A549 (cell line): ENCODE data around the gene HTR2B. TPM values are rescaled to one million over a fixed set of nuclear protein-coding genes. Genes with fewer than 3 reads are reported as not detected.

Source experiments
- ATAC-seq, 2 experiments: fragments of 200-7000 bp in 1 of 2; fragments of >200 bp in 1 of 2; cut with Nextera tagmentation in 1 of 2; cut with Tn5 transposase in 1 of 2; 3 replicates each; pipeline versions ENCODE4 v1.8.0 to v1.9.1; 2018 to 2020; ENCODE audit warnings: mild to moderate bottlenecking in 1 of 2, moderate library complexity in 1 of 2
- CTCF ChIA-PET: fragments of 300-600 bp; sonication (Branson Sonifier 250); formaldehyde crosslinking; extraction: SDS; loops from one replicate; lab custom pipeline; 2021; ENCODE audit warnings: antibody characterized with exemption, inconsistent platforms; lab: Yijun Ruan, JAX
- POLR2A ChIA-PET: fragments of 350-600 bp; formaldehyde crosslinking; extraction: SDS; loops from one replicate; lab custom pipeline; 2021; ENCODE audit warnings: antibody characterized with exemption, inconsistent platforms; lab: Yijun Ruan, JAX
- DNase-seq, 2 experiments: peaks; one replicate each; pipeline versions ENCODE4 v3.0.0 to v3.0.0-alpha.2; 2011 to 2016; ENCODE audit warnings: low read depth in 1 of 2, low spot score in 1 of 2
- FAIRE-seq: peaks from 2 replicates; lab custom pipeline; 2011; peaks lifted over from hg19 to GRCh38; lab: Jason Lieb, UNC
- H3K27ac ChIP-seq, 2 experiments: fragments of >200 bp; sonication (Bioruptor Twin); formaldehyde crosslinking; 3 replicates each; pipeline ENCODE4 v1.5.1; 2016 to 2017
- H3K4me1 ChIP-seq: fragments of >200 bp; sonication (Bioruptor Twin); formaldehyde crosslinking; 3 replicates; pipeline ENCODE4 v1.6.1; 2016
- H3K4me2 ChIP-seq: fragments of >200 bp; sonication (Bioruptor Twin); formaldehyde crosslinking; 3 replicates; pipeline ENCODE4 v1.6.1; 2016
- H3K4me3 ChIP-seq: fragments of >200 bp; sonication (Bioruptor Twin); formaldehyde crosslinking; 3 replicates; pipeline ENCODE4 v1.5.1; 2016
- H3K9me3 ChIP-seq: fragments of >200 bp; sonication (Bioruptor Twin); formaldehyde crosslinking; 3 replicates; pipeline ENCODE4 v1.6.1; 2016
- BHLHE40 ChIP-seq: IDR thresholded peaks from 2 replicates; pipeline ENCODE4 v1.6.1; 2012; ENCODE audit warnings: low read depth, low read length, inconsistent platforms
- CBX8 ChIP-seq: fragments of 200-600 bp; sonication (generic); IDR thresholded peaks from 2 replicates; pipeline ENCODE4 v1.6.1; 2016
- CEBPB ChIP-seq, 2 experiments: fragments of >200 bp in 1 of 2; sonication (Bioruptor Twin) in 1 of 2; formaldehyde crosslinking in 1 of 2; IDR thresholded peaks; 2 replicates each; pipeline ENCODE4 v1.6.1; 2012 to 2016
- CHD4 ChIP-seq: fragments of 200-600 bp; sonication (generic); IDR thresholded peaks from 2 replicates; pipeline ENCODE4 v1.6.1; 2016; ENCODE audit warnings: antibody characterized with exemption, mild to moderate bottlenecking, borderline replicate concordance
- ESRRA ChIP-seq: fragments of 150-350 bp; IDR thresholded peaks from 2 replicates; pipeline ENCODE4 v1.6.1; 2014; ENCODE audit warnings: mild to moderate bottlenecking, low read length, borderline replicate concordance
- FOSL2 ChIP-seq, 2 experiments: fragments of 450-650 bp in 1 of 2; fragments of >200 bp in 1 of 2; sonication (Bioruptor Twin) in 1 of 2; formaldehyde crosslinking; IDR thresholded peaks; 2 replicates each; pipeline versions ENCODE4 v1.5.0 to v1.6.1; 2016 to 2020; ENCODE audit warnings: mild to moderate bottlenecking in 1 of 2, moderate library complexity in 1 of 2
- HDAC2 ChIP-seq: fragments of 200-600 bp; sonication (generic); IDR thresholded peaks from 2 replicates; pipeline ENCODE4 v1.6.1; 2016
- HOXB5 ChIP-seq: fragments of 250-450 bp; sonication (Bioruptor Pico); IDR thresholded peaks from 2 replicates; pipeline ENCODE4 v1.5.0; 2020; ENCODE audit warnings: mild to moderate bottlenecking, moderate library complexity
- JUN ChIP-seq, 2 experiments: fragments of >200 bp; sonication (Bioruptor Twin); formaldehyde crosslinking; IDR thresholded peaks; 2 replicates in 1 of 2; 3 replicates in 1 of 2; pipeline ENCODE4 v1.6.1; 2016 to 2017
- KDM5A ChIP-seq: fragments of 200-600 bp; sonication (generic); IDR thresholded peaks from 2 replicates; pipeline ENCODE4 v1.6.1; 2016; ENCODE audit warnings: antibody characterized with exemption, mild to moderate bottlenecking
- MAFK ChIP-seq: fragments of 450-650 bp; IDR thresholded peaks from 2 replicates; pipeline ENCODE4 v1.6.1; 2014; ENCODE audit not compliant: partially characterized antibody
- PHF8 ChIP-seq: fragments of 200-600 bp; sonication (generic); IDR thresholded peaks from 2 replicates; pipeline ENCODE4 v1.6.1; 2016; ENCODE audit warnings: low read depth, mild to moderate bottlenecking, antibody characterized with exemption, moderate library complexity, borderline replicate concordance
- RAD21 ChIP-seq, 2 experiments: fragments of >200 bp in 1 of 2; sonication (Bioruptor Twin) in 1 of 2; formaldehyde crosslinking in 1 of 2; IDR thresholded peaks in 1 of 2; conservative IDR thresholded peaks in 1 of 2; 2 replicates in 1 of 2; 3 replicates in 1 of 2; pipeline ENCODE4 v1.6.1; 2012 to 2018; ENCODE audit warnings: inconsistent platforms in 1 of 2
- RFX5 ChIP-seq: fragments of 450-650 bp; IDR thresholded peaks from 2 replicates; pipeline ENCODE4 v1.7.1; 2014; ENCODE audit warnings: antibody characterized with exemption, mild to moderate bottlenecking, moderate library complexity
- RNF2 ChIP-seq: fragments of 200-600 bp; sonication (generic); IDR thresholded peaks from 2 replicates; pipeline ENCODE4 v1.6.1; 2016; ENCODE audit warnings: low read depth, mild to moderate bottlenecking, antibody characterized with exemption, moderate library complexity, borderline replicate concordance
- SMC3 ChIP-seq: fragments of >200 bp; sonication (Bioruptor Twin); formaldehyde crosslinking; IDR thresholded peaks from 3 replicates; pipeline ENCODE4 v1.6.1; 2018; ENCODE audit warnings: inconsistent platforms
- SREBF2 ChIP-seq: fragments of 450-650 bp; IDR thresholded peaks from 2 replicates; pipeline ENCODE4 v1.6.1; 2014; ENCODE audit warnings: mild to moderate bottlenecking, moderate library complexity
- TFCP2L1 ChIP-seq: fragments of 250-450 bp; sonication (Bioruptor Pico); IDR thresholded peaks from 2 replicates; pipeline ENCODE4 v1.5.0; 2021; ENCODE audit warnings: mild to moderate bottlenecking
- WGBS: methylation state at CpG from one replicate; pipeline ENCODE4 v1.1.6; 2017; ENCODE audit errors: missing lambda C conversion rate; 5-methylcytosine and 5-hydroxymethylcytosine counted together
- polyA plus RNA-seq, 4 experiments: library from polyadenylated mRNA; depleted of rRNA in 3 of 4; stranded (reverse); fragments of >200 nt; fragmentation: RNase III in 1 of 4; extraction: RNeasy Plus Mini Kit Qiagen cat#74134 plus additional on column Dnase treatment in 1 of 4; gene quantifications; 2 replicates in 3 of 4; 3 replicates in 1 of 4; pipeline ENCODE4 v1.2.3, GENCODE V29; 2011 to 2017
- TF ChIP-seq, protein P1 (sequence below): fragments of 250-450 bp; sonication (Bioruptor Pico); IDR thresholded peaks from 2 replicates; pipeline ENCODE4 v1.5.0; 2020; ENCODE audit warnings: low read depth, mild to moderate bottlenecking, moderate library complexity
- TF ChIP-seq, protein P2 (sequence below): IDR thresholded peaks from 2 replicates; pipeline ENCODE4 v1.6.1; 2012
- TF ChIP-seq, protein P3 (sequence below): fragments of 200-600 bp; sonication (generic); IDR thresholded peaks from 2 replicates; pipeline ENCODE4 v1.6.1; 2016; ENCODE audit warnings: antibody characterized with exemption, mild to moderate bottlenecking, moderate library complexity
- TF ChIP-seq, protein P4 (sequence below): IDR thresholded peaks from 2 replicates; pipeline ENCODE4 v1.6.1; 2012; ENCODE audit warnings: low read depth, borderline replicate concordance
- TF ChIP-seq, protein P5 (sequence below): fragments of 450-650 bp; IDR thresholded peaks from 2 replicates; pipeline ENCODE4 v1.6.1; 2014; ENCODE audit warnings: antibody characterized with exemption
- TF ChIP-seq, protein P6 (sequence below): IDR thresholded peaks from 2 replicates; pipeline ENCODE4 v1.6.1; 2012
- TF ChIP-seq, protein P7 (sequence below): fragments of >200 bp; sonication (Bioruptor Twin); formaldehyde crosslinking; IDR thresholded peaks from 3 replicates; pipeline ENCODE4 v1.6.1; 2016

HTR2B gene
- polyA plus RNA-seq, 2 of the 4 experiments (the other 2 are of a cell fraction): 0.30 to 1.5 TPM

DNA sequence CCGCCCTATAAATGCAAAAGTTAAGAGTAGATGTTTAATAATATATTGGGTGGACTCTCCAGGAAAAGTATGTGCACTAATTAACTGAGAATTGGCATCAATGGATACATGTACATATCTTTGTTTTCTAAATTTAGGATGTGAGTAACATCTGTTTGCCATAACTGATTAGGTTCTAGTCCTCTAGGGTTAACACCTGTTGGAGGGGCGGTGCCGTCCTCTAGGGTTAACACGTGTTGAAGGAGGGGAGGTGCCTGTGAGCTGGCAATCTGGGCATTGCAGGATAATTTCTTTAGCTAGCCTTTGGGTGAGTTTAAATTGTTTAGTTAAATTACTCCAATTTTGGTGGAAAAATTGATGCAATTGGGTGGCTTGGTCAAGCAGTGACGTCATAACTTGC lies 30.9 kb downstream of the HTR2B start:
- Histone ChIP-seq H3K4me1 (no peaks in the 10 kb centered on the region), H3K9me3 (no peaks in the 10 kb centered on the region), H3K27ac (no peak overlapping the region), H3K4me2 (no peak overlapping the region), H3K4me3 (no peak overlapping the region)
- DNase-seq: no peak
- CTCF ChIA-PET: interaction anchor here (3.0 kb wide), 1 partner anchor 10 kb away, joined by 17 read pairs; no protein-coding TSS in a partner anchor
- no peak for ATAC-seq
- POLR2A ChIA-PET: no interaction called here
- WGBS: 83% methylated on average over 5 of the region's 5 CpGs
- TF ChIP-seq, protein P1, sequence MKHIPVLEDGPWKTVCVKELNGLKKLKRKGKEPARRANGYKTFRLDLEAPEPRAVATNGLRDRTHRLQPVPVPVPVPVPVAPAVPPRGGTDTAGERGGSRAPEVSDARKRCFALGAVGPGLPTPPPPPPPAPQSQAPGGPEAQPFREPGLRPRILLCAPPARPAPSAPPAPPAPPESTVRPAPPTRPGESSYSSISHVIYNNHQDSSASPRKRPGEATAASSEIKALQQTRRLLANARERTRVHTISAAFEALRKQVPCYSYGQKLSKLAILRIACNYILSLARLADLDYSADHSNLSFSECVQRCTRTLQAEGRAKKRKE (CRISPR knock-in tag): no peak
- TF ChIP-seq, protein P2, sequence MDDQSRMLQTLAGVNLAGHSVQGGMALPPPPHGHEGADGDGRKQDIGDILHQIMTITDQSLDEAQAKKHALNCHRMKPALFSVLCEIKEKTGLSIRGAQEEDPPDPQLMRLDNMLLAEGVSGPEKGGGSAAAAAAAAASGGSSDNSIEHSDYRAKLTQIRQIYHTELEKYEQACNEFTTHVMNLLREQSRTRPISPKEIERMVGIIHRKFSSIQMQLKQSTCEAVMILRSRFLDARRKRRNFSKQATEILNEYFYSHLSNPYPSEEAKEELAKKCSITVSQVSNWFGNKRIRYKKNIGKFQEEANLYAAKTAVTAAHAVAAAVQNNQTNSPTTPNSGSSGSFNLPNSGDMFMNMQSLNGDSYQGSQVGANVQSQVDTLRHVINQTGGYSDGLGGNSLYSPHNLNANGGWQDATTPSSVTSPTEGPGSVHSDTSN: no peak
- TF ChIP-seq SMC3: no peak
- FAIRE-seq: no peak

DNA sequence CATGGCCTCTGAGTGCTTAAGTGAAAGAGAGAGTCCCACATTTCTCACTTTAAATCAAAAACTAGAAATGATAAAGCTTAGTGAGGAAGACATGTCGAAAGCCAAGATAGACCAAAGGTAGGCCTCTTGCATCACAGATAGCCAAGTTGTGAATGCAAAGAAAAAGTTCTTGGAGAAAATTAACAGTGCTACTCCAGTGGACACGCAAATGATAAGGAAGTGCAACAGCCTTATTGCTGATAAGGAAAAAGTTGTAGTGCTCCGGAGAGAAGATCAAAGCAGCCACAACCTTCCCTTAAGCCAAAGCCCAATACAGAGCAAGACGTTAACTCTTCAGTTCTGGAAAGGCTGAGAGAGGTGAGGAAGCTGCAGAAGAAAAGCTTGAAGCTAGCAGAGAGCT lies 36.1 kb downstream of the HTR2B start:
- Histone ChIP-seq H3K27ac (no peak overlapping the region), H3K4me3 (no peak overlapping the region), H3K4me2 (no peak overlapping the region), H3K9me3 (no peaks in the 10 kb centered on the region)
- WGBS: 92% methylated on average over 4 of the region's 4 CpGs
- no peak for ATAC-seq
- TF ChIP-seq, protein P3, sequence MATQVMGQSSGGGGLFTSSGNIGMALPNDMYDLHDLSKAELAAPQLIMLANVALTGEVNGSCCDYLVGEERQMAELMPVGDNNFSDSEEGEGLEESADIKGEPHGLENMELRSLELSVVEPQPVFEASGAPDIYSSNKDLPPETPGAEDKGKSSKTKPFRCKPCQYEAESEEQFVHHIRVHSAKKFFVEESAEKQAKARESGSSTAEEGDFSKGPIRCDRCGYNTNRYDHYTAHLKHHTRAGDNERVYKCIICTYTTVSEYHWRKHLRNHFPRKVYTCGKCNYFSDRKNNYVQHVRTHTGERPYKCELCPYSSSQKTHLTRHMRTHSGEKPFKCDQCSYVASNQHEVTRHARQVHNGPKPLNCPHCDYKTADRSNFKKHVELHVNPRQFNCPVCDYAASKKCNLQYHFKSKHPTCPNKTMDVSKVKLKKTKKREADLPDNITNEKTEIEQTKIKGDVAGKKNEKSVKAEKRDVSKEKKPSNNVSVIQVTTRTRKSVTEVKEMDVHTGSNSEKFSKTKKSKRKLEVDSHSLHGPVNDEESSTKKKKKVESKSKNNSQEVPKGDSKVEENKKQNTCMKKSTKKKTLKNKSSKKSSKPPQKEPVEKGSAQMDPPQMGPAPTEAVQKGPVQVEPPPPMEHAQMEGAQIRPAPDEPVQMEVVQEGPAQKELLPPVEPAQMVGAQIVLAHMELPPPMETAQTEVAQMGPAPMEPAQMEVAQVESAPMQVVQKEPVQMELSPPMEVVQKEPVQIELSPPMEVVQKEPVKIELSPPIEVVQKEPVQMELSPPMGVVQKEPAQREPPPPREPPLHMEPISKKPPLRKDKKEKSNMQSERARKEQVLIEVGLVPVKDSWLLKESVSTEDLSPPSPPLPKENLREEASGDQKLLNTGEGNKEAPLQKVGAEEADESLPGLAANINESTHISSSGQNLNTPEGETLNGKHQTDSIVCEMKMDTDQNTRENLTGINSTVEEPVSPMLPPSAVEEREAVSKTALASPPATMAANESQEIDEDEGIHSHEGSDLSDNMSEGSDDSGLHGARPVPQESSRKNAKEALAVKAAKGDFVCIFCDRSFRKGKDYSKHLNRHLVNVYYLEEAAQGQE: no peak
- TF ChIP-seq HDAC2: no peak
- TF ChIP-seq, protein P2: no peak
- no peak for TF ChIP-seq ESRRA
- TF ChIP-seq, protein P4, sequence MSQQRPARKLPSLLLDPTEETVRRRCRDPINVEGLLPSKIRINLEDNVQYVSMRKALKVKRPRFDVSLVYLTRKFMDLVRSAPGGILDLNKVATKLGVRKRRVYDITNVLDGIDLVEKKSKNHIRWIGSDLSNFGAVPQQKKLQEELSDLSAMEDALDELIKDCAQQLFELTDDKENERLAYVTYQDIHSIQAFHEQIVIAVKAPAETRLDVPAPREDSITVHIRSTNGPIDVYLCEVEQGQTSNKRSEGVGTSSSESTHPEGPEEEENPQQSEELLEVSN: no peak
- TF ChIP-seq, protein P5, sequence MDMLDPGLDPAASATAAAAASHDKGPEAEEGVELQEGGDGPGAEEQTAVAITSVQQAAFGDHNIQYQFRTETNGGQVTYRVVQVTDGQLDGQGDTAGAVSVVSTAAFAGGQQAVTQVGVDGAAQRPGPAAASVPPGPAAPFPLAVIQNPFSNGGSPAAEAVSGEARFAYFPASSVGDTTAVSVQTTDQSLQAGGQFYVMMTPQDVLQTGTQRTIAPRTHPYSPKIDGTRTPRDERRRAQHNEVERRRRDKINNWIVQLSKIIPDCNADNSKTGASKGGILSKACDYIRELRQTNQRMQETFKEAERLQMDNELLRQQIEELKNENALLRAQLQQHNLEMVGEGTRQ: no peak
- TF ChIP-seq FOSL2 (IDR thresholded peaks at IDR 0.05): no peak
- no peak for TF ChIP-seq FOSL2 (CRISPR knock-in tag; IDR thresholded peaks at IDR 0.05)
- no peak for TF ChIP-seq BHLHE40
- TF ChIP-seq RNF2: no peak
- TF ChIP-seq JUN (IDR thresholded peaks at IDR 0.05): no peak
- TF ChIP-seq, all 56 proteins: peak for 0
- no peaks in the 10 kb centered on the region for H3K4me1 ChIP-seq
- no peak for FAIRE-seq
- DNase-seq: no peak
- POLR2A ChIA-PET: no interaction called here
- CTCF ChIA-PET: interaction anchor here (0.6 to 1.6 kb wide), 2 partner anchors 15 to 36 kb away, joined by 3 read pairs; no protein-coding TSS in a partner anchor

DNA sequence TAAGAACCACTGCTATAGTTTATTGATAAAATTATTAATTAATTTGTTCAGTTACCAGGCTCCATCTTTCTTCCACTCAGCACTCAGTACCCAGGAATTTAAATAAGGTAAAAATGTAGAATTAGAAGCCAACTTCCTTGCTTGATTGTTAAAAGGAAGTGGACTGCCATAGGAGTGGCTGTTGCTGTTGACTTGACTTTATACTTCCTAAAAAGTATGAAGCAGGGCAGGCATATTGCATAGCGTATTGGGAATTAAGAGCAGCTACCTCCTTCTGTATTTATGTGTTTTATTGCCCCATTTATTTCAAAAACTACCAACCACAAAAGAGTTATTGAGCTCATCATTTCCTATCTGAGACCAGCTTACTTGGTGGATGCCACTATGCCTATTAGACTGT lies 40.3 kb downstream of the HTR2B start:
- no peak overlapping the region for H3K27ac ChIP-seq
- no peak overlapping the region for H3K4me3 ChIP-seq
- no peak overlapping the region for H3K4me2 ChIP-seq
- FAIRE-seq: no peak
- H3K4me1 ChIP-seq: no peaks in the 10 kb centered on the region
- POLR2A ChIA-PET: no interaction called here
- WGBS: 92% methylated on average over 1 of the region's 1 CpG
- ATAC-seq: no peak
- CTCF ChIA-PET: interaction anchor here (0.6 to 2.0 kb wide), 6 partner anchors 10 to 328 kb away, joined by 3 to 6 read pairs (median 4); no protein-coding TSS in a partner anchor
- DNase-seq: no peak
- no peaks in the 10 kb centered on the region for H3K9me3 ChIP-seq
- TF ChIP-seq CEBPB (IDR thresholded peaks at IDR 0.05): no peak
- no peak for TF ChIP-seq HOXB5 (CRISPR knock-in tag)
- no peak for TF ChIP-seq MAFK
- TF ChIP-seq KDM5A: no peak
- TF ChIP-seq, protein P6, sequence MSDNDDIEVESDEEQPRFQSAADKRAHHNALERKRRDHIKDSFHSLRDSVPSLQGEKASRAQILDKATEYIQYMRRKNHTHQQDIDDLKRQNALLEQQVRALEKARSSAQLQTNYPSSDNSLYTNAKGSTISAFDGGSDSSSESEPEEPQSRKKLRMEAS: no peak
- no peak for TF ChIP-seq CBX8
- no peak for TF ChIP-seq RAD21 (conservative IDR thresholded peaks at IDR 0.05 in 1 of 2, IDR thresholded peaks at IDR 0.05 in 1 of 2)
- TF ChIP-seq RFX5: no peak
- TF ChIP-seq PHF8: no peak
- TF ChIP-seq TFCP2L1 (CRISPR knock-in tag): no peak
- TF ChIP-seq CHD4: no peak
- no peak for TF ChIP-seq SREBF2
- TF ChIP-seq, protein P7, sequence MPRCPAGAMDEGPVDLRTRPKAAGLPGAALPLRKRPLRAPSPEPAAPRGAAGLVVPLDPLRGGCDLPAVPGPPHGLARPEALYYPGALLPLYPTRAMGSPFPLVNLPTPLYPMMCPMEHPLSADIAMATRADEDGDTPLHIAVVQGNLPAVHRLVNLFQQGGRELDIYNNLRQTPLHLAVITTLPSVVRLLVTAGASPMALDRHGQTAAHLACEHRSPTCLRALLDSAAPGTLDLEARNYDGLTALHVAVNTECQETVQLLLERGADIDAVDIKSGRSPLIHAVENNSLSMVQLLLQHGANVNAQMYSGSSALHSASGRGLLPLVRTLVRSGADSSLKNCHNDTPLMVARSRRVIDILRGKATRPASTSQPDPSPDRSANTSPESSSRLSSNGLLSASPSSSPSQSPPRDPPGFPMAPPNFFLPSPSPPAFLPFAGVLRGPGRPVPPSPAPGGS: no peak
